Skeletal muscle satellite cell (primary cell): ENCODE data around the gene KLHL26.

Experiments
- H3K27me3 ChIP-seq: 2 replicates; pipeline ENCODE4 v1.7.0; 2013; ENCODE audit warnings: low read length; ENCODE audit not compliant: control insufficient read depth, insufficient read depth
- H3K36me3 ChIP-seq: 2 replicates; pipeline ENCODE4 v1.7.0; 2013; ENCODE audit warnings: mild to moderate bottlenecking, control low read depth, low read length; ENCODE audit not compliant: insufficient read depth
- H3K4me1 ChIP-seq: 2 replicates; pipeline ENCODE4 v1.7.0; 2013; ENCODE audit warnings: low read length; ENCODE audit not compliant: control insufficient read depth, insufficient read depth
- H3K4me2 ChIP-seq: 2 replicates; pipeline ENCODE4 v1.7.0; 2013; ENCODE audit warnings: mild to moderate bottlenecking, low read length
- H3K4me3 ChIP-seq: 2 replicates; pipeline ENCODE4 v1.7.0; 2013; ENCODE audit warnings: low read length
- H3K9ac ChIP-seq: 2 replicates; pipeline ENCODE4 v1.7.0; 2013; ENCODE audit warnings: mild to moderate bottlenecking, low read depth, low read length, moderate library complexity
- H3K9me3 ChIP-seq: replicated peaks from 2 replicates; pipeline ENCODE4 v1.7.0; 2013; ENCODE audit warnings: mild to moderate bottlenecking, control low read depth, low read length

The KLHL26 gene

GRCh38 chr19:18663940-18664530 lies 27.2 kb downstream of the KLHL26 start:
- Histone ChIP-seq H3K36me3 (peaks cover 16% of the 10 kb centered on the region), H3K4me2 (no peak overlapping the region), H3K27me3 (no peaks in the 10 kb centered on the region), H3K9me3 (no peaks in the 10 kb centered on the region), H3K4me1 (peaks cover 44% of the 10 kb centered on the region), H3K4me3 (no peak overlapping the region), H3K9ac (no peak overlapping the region)

GRCh38 chr19:18665771-18666202 lies 29.0 kb downstream of the KLHL26 start:
- Histone ChIP-seq H3K4me1 (peaks cover 35% of the 10 kb centered on the region), H3K27me3 (no peaks in the 10 kb centered on the region), H3K9ac (no peak overlapping the region), H3K4me3 (no peak overlapping the region), H3K36me3 (peaks cover 21% of the 10 kb centered on the region), H3K9me3 (no peaks in the 10 kb centered on the region), H3K4me2 (no peak overlapping the region)

- no peak overlapping the region for H3K9ac ChIP-seq
These were observed 29.5 kb downstream of the KLHL26 start for GRCh38 chr19:18666317-18666716.

GRCh38 chr19:18666784-18667183 lies 30.0 kb downstream of the KLHL26 start:
- H3K27me3 ChIP-seq = no peaks in the 10 kb centered on the region
- no peak overlapping the region for H3K4me2 ChIP-seq
- no peak overlapping the region for H3K4me3 ChIP-seq
- peaks cover 27% of the 10 kb centered on the region for H3K4me1 ChIP-seq
- no peaks in the 10 kb centered on the region for H3K9me3 ChIP-seq
- no peak overlapping the region for H3K9ac ChIP-seq
- H3K36me3 ChIP-seq = peaks cover 21% of the 10 kb centered on the region

More at GRCh38 chr19:18666317-18666716, 29.5 kb downstream of the KLHL26 start:
- Histone ChIP-seq H3K4me1 (peaks cover 29% of the 10 kb centered on the region), H3K36me3 (peaks cover 21% of the 10 kb centered on the region), H3K4me2 (no peak overlapping the region), H3K4me3 (no peak overlapping the region), H3K27me3 (no peaks in the 10 kb centered on the region), H3K9me3 (no peaks in the 10 kb centered on the region)

- H3K4me1 ChIP-seq = peaks cover 31% of the 10 kb centered on the region
- H3K9ac ChIP-seq = no peak overlapping the region
- H3K4me2 ChIP-seq = no peak overlapping the region
- no peaks in the 10 kb centered on the region for H3K9me3 ChIP-seq
- no peak overlapping the region for H3K4me3 ChIP-seq
- no peaks in the 10 kb centered on the region for H3K27me3 ChIP-seq
- H3K36me3 ChIP-seq = peaks cover 21% of the 10 kb centered on the region
These were observed 30.9 kb downstream of the KLHL26 start for GRCh38 chr19:18667531-18668251.

- Histone ChIP-seq H3K9ac (no peak overlapping the region), H3K4me2 (no peak overlapping the region), H3K4me1 (peaks cover 26% of the 10 kb centered on the region), H3K27me3 (no peaks in the 10 kb centered on the region), H3K4me3 (no peak overlapping the region), H3K36me3 (peaks cover 21% of the 10 kb centered on the region), H3K9me3 (no peaks in the 10 kb centered on the region)
These were observed 31.4 kb downstream of the KLHL26 start for GRCh38 chr19:18668252-18668631.

GRCh38 chr19:18668744-18669523 lies 32.1 kb downstream of the KLHL26 start:
- H3K9ac ChIP-seq = no peak overlapping the region
- peaks cover 23% of the 10 kb centered on the region for H3K4me1 ChIP-seq
- no peaks in the 10 kb centered on the region for H3K27me3 ChIP-seq
- H3K4me2 ChIP-seq = no peak overlapping the region
- no peak overlapping the region for H3K4me3 ChIP-seq
- H3K36me3 ChIP-seq = peaks cover 21% of the 10 kb centered on the region
- no peaks in the 10 kb centered on the region for H3K9me3 ChIP-seq

- no peaks in the 10 kb centered on the region for H3K9me3 ChIP-seq
- no peaks in the 10 kb centered on the region for H3K27me3 ChIP-seq
- H3K4me2 ChIP-seq = no peak overlapping the region
- H3K4me3 ChIP-seq = no peak overlapping the region
- peaks cover 21% of the 10 kb centered on the region for H3K36me3 ChIP-seq
- peaks cover 26% of the 10 kb centered on the region for H3K4me1 ChIP-seq
- no peak overlapping the region for H3K9ac ChIP-seq
These were observed 32.6 kb downstream of the KLHL26 start for GRCh38 chr19:18669524-18669817.

- Histone ChIP-seq H3K4me3 (no peak overlapping the region), H3K9ac (no peak overlapping the region)
These were observed 33.1 kb downstream of the KLHL26 start for GRCh38 chr19:18669883-18670282.

GRCh38 chr19:18670312-18670711 lies 33.5 kb downstream of the KLHL26 start:
- Histone ChIP-seq H3K4me3 (no peak overlapping the region), H3K36me3 (peaks cover 21% of the 10 kb centered on the region), H3K4me1 (peaks cover 29% of the 10 kb centered on the region), H3K9me3 (no peaks in the 10 kb centered on the region), H3K27me3 (no peaks in the 10 kb centered on the region), H3K9ac (no peak overlapping the region), H3K4me2 (no peak overlapping the region)

More at GRCh38 chr19:18669883-18670282, 33.1 kb downstream of the KLHL26 start:
- no peaks in the 10 kb centered on the region for H3K27me3 ChIP-seq
- H3K4me2 ChIP-seq = no peak overlapping the region
- H3K4me1 ChIP-seq = peaks cover 29% of the 10 kb centered on the region
- no peaks in the 10 kb centered on the region for H3K9me3 ChIP-seq
- H3K36me3 ChIP-seq = peaks cover 21% of the 10 kb centered on the region

- Histone ChIP-seq H3K27me3 (no peaks in the 10 kb centered on the region), H3K4me1 (peaks cover 29% of the 10 kb centered on the region), H3K9me3 (no peaks in the 10 kb centered on the region), H3K9ac (no peak overlapping the region), H3K4me2 (no peak overlapping the region), H3K36me3 (peaks cover 21% of the 10 kb centered on the region), H3K4me3 (no peak overlapping the region)
These were observed 34.6 kb downstream of the KLHL26 start for GRCh38 chr19:18671303-18672043.
